ENCODE results near the gene KIFAP3.

DNA sequence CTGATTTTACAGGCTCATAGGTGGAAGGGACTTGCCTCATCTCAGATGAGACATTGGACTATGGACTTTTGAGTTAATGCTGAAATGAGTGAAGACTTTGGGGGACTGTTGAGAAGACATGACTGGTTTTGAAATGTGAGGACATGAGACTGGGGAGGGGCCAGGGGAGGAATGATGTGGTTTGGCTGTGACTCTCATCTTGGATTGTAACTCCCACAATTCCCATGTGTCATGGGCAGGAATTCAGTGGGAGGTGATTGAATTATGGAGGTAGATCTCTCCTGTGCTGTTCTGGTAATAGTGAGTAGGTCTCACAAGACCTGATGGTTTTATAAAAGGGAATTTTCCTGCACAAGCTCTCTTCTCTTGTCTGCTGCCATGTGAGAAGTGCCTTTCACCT is 201.6 kb downstream of the KIFAP3 start:
- TF ChIP-seq, protein P1, sequence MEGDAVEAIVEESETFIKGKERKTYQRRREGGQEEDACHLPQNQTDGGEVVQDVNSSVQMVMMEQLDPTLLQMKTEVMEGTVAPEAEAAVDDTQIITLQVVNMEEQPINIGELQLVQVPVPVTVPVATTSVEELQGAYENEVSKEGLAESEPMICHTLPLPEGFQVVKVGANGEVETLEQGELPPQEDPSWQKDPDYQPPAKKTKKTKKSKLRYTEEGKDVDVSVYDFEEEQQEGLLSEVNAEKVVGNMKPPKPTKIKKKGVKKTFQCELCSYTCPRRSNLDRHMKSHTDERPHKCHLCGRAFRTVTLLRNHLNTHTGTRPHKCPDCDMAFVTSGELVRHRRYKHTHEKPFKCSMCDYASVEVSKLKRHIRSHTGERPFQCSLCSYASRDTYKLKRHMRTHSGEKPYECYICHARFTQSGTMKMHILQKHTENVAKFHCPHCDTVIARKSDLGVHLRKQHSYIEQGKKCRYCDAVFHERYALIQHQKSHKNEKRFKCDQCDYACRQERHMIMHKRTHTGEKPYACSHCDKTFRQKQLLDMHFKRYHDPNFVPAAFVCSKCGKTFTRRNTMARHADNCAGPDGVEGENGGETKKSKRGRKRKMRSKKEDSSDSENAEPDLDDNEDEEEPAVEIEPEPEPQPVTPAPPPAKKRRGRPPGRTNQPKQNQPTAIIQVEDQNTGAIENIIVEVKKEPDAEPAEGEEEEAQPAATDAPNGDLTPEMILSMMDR (IDR thresholded peaks at IDR 0.05; ENCODE audit: low read depth, low read length, missing input control) = no peak
- TF ChIP-seq YY1 (IDR thresholded peaks at IDR 0.05) = no peak
- TF ChIP-seq SP1 (IDR thresholded peaks at IDR 0.05) = no peak
